NCI-H345 treated with DMSO at 0.1 percent for 48 hours (cell line): ENCODE data around the gene GRK7.
"Not testable (repeated sequence)": the region's sequence is repeated elsewhere in the genome, so short reads cannot be mapped to it uniquely, and the experiment has no call there.

Experiments
- DNase-seq: peaks from one replicate; lab custom pipeline; 2025; ENCODE audit not compliant: unreplicated experiment; lab: John Stamatoyannopoulos, UW

GRK7 gene

DNA sequence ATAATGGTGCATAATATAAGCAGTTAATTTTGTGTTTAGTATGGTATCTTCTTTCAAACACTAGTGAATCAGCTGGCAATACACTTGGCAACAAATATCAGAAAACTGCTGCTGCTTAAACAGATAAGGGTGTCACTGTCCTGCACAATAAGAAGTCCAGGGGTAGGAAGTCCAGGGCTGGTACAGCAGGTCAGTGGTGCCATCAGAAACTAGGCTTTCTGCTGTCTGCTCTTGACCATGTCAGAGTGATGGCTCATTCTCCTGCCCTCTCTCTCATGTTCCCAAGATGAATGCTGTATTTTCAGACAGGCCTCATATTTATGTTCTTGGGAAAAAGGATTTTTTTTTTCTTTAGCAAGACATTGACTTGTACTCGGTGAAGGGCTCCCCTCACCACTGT lies 9.2 kb upstream of the GRK7 start:
- DNase-seq: no peak

GRCh38 chr3:141762552-141762951 lies 656 bp upstream of the GRK7 start:
- DNase-seq: not testable (repeated sequence)

DNA sequence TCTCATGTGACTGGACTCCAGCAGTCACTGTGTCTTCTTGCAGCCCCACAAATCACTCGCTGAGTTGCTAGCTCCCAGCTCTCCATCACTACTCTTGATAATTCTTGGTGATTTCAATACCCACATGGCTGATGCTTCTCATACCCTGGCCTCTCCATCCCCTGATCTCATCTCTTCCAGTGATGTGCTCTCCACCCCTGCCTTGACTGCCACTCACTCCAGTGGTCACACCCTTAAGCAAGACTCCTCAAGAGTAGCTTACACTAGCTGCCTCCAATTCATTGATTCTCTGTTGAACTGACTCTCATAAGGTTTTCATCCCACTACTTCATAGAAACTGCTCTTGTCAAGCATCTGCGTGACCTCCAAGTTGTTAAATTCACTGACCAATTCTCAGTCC lies 837 bp downstream of the GRK7 start:
- DNase-seq: no peak

GRCh38 chr3:141764465-141764864 lies 1.3 kb downstream of the GRK7 start:
- DNase-seq: no peak

- DNase-seq: no peak
These were observed 1.8 kb downstream of the GRK7 start for GRCh38 chr3:141764986-141765385.

DNA sequence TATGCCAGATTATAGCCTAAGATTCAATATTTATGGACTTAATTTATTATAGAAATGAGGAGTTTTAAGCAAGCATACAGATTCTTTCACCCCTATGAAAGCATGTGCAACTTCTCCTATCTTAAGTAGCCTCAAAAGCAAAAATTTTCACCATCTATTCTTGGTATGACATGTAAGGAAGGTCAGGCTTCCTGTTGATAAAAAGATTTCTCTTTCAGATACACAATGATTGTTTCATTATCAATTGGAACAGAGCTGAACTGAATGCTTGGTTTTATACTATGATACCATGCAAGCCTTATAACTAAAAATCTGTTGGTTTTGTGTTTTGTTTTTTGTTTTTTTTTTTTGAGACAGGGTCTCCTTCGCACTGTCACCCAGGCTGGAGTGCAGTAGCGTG lies 3.9 kb downstream of the GRK7 start:
- no peak for DNase-seq

GRCh38 chr3:141769221-141769894 lies 6.2 kb downstream of the GRK7 start:
- DNase-seq: no peak

DNA sequence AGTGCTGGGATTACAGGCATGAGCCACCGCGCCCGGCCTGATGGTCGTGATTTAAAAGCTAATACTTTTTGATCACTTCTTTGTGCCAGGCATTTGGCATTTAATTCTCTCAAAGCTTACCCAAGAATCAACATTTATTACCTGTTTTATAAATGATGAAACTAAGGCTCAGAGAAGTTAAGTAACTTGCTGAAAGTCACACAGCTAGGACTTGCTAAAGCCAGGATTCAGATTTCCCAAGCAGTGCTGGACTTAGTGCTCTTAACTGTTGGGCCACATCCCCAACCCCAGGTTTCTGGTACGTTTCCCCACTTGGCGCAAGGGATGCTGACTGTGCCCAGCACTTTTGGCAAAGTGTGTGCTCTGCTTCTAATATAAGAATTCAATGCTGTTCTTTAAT lies 10.5 kb downstream of the GRK7 start:
- no peak for DNase-seq

- no peak for DNase-seq
These were observed 13.2 kb downstream of the GRK7 start for GRCh38 chr3:141776376-141776775.

- no peak for DNase-seq
These were observed 13.7 kb downstream of the GRK7 start for GRCh38 chr3:141776885-141777284.

DNA sequence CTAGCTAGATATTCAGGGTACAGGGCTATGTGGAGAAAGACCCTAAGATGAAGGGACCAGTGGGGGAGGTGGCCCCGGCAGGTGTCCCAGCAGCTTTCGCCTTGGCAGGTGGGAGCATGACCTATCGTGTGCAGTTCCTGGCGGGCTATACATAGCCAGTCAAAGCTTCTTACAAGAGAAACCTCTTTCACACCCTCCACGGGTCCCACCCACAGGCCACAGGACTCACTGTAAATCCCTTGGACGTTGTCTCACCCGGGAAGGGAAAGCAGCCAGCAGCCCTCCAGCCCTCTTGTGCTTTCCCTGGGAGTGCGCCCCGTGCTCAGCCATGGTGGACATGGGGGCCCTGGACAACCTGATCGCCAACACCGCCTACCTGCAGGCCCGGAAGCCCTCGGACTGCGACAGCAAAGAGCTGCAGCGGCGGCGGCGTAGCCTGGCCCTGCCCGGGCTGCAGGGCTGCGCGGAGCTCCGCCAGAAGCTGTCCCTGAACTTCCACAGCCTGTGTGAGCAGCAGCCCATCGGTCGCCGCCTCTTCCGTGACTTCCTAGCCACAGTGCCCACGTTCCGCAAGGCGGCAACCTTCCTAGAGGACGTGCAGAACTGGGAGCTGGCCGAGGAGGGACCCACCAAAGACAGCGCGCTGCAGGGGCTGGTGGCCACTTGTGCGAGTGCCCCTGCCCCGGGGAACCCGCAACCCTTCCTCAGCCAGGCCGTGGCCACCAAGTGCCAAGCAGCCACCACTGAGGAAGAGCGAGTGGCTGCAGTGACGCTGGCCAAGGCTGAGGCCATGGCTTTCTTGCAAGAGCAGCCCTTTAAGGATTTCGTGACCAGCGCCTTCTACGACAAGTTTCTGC lies 15.0 kb downstream of the GRK7 start:
- DNase-seq: no peak

DNA sequence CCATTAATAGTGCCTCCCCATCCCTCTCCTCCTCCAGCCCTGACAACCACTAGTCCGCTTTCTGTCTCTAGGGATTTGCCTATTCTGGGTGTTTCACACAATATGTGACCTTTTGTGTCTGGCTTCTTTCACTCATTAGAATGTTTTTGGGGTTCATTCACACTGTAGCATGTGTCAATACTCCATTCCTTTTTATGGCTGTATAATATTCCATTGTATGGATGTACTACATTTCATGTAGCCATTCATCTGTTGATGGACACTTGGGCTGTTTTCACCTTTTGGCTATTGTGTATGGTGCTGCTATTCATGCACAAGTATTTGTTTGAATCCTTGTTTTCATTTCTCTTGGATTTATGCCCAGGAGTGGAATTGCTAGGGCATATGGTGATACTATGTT lies 16.5 kb downstream of the GRK7 start:
- DNase-seq: no peak

DNA sequence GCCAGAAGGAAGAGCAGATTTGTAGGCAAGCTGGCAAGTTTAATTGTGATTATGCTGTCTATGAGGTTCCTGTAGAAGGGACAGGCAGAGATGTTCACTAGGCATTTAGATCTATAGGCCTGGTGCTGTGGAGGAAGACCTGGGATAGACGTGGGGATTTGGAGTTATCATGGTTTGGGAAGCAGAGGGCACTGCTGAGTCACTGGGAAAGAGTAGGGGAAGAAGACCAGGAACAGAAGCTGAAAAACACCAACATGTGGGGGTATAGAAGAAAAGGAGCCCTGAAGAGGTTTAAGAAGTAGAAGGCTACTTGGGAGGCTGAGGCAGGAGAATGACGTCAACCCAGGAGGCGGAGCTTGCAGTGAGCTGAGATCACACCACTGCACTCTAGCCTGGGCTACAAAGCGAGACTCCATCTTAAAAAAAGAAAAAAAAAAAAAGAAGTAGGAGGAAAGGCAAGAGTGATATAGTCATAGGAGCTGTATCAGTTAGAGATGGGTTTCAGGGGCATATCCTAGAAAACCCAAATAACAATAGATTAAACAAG lies 19.3 kb downstream of the GRK7 start:
- DNase-seq: no peak

DNA sequence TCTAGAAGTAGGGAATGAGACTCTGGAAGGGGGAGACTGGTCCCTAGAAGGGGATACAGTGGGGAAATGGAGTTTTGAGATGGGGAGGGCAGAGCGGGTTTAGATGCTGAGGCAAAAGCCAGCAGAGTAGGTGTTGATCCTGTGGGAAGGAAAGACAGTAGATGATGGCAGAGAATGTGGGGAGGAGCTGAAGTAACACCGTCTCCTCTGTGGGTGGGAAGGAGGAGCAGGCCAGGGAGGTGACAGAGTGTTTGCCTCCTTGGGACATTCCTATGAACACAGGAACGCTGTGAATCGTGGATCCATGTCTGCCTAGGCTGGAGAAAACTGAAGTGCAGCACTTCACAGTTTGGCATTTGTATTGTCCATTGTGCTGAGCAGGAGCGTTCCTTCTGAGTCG lies 20.4 kb downstream of the GRK7 start:
- DNase-seq: no peak

DNA sequence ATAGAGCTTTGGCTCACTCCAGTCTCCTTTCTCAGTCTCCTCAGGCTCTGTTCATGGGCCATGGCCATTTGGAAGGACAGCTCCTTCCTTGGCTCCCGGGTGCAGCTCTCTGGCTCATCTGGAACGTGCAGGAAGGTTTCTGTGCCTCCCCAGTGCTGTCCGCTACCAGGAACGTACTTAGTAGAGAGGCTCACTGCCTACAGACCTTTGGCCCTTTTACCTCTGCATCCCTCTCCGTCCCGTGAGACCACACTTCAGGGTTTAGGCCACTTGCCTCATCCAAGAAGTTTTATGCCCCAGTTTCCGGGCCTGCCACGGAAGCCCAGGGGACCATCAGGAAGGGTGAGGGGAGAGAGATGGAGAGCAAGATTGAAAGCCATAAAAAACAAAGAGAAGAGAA lies 20.9 kb downstream of the GRK7 start:
- no peak for DNase-seq

DNA sequence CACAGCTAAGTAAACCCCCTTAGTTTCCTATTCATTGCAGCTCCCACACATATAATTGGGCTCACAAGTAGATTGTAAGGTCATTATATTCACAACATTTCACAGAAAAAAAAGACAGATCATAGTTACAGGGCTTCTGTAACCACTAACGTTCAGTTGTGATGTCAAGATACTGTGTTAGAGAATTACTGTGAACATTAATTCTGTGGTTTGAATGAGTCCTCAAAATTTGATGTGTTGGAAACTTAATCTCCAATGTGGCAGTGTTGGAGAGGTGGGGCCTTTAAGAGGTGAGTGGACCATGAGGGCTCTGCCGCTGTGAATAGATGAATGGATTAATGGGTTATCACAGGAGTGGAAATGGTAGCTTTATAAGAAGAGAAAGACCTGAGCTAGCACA lies 21.3 kb downstream of the GRK7 start:
- DNase-seq: no peak

DNA sequence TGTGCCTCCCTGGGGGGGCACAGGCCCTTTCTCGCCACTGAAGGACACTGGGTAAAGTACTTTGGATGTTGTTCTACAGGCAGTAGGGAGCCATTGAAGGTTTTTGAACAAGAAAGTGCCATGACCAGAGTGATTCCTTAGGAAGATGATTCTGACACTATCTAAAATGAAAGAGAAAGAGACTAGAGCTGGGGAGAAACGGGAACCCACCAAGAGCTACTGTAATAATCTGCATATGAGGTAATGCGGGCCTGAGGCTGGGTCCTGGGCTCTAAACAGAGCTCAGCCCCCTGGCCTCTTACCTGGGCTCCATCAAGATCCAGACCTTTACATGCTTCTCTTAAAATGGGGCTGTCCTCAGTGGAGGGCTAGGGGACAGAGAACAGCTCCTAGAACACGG lies 24.9 kb downstream of the GRK7 start:
- no peak for DNase-seq

- DNase-seq: not testable (repeated sequence)
These were observed 25.5 kb downstream of the GRK7 start for GRCh38 chr3:141788750-141789149.

- no peak for DNase-seq
These were observed 26.1 kb downstream of the GRK7 start for GRCh38 chr3:141789281-141789680.

GRCh38 chr3:141790171-141790570 lies 27.0 kb downstream of the GRK7 start:
- DNase-seq: no peak

- no peak for DNase-seq
These were observed 29.3 kb downstream of the GRK7 start for GRCh38 chr3:141792495-141792894.
